HG02840 (cell line): ENCODE measurements around the gene GAS2.

Experiments
- ATAC-seq: cut with Tn5 transposase; IDR thresholded peaks from one replicate; pipeline ENCODE4 v1.9.1; 2021; ENCODE audit warnings: mild to moderate bottlenecking, moderate library complexity, moderate number of reproducible peaks; ENCODE audit not compliant: unreplicated experiment, low FRiP score

The GAS2 gene

DNA sequence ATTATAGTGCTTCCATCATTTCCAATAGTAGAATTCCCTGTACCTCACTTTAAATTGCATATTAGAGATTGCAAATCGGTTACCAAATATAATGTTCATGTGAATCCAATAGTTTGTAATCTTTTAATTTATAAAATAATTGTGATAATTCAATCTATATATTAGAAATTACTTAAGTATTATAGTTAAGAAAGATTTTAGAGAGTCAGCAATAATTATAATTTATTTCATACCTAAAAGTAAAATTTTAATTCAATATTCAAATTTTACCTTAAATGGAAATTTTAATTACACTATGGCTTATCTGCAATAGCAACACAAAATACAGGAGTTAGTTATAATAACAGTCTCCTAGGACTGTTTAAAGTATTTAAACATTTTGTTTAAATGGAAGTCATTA is 180.3 kb downstream of the GAS2 start:
- ATAC-seq, result no peak

DNA sequence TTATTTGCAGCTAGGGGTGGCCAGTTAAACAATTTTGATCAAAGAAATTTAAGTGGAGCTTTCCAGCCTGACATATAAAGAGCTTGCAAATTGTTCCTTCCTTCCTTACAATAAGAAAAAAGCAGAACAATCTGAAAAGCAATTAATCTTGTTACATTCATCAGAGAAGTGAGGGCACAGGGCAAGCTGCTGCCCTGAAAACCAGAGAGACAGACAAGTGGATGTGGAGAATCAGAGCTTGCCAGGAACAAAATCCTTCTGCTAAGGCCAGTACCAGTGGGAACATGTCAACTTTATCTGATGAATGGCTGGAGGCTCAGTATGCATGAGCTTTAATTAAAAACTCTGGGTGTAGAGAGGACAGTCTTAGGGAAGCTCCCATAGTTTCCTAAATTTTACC is 185.1 kb downstream of the GAS2 start:
- ATAC-seq, result no peak

- ATAC-seq, result no peak
Observed at GRCh38 chr11:22859756-22860155, 193.3 kb downstream of the GAS2 start.

DNA sequence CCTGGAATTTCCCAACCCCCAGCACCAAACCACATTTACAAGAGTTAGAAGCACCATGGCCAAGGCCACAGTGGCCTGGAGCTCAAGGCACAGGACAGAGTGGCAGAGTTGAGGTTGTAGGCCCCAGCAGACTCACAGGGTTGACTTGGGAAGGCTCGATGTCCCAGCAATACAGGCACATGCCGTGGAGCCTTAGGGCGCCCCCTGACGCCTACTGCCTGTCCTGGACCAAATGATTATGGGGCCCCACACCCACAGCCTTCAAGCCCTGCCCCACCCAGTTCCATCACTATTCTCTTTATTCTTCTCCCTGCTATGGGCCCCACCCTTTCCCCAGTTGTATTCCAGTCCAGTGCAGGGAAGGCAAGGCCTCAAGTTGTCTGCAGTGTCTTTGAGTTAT is 193.8 kb downstream of the GAS2 start, which contains the start of gene CCDC179:
Gene CCDC179 (minus strand): TSS at position 234 of the 400 bp plus-strand sequence. CDS start 53 bp downstream, at position 181.
- ATAC-seq, result no peak
